Left lung (tissue), 10 donors: Measurements from ENCODE around the gene INSYN2B. TPM values are rescaled to one million over a fixed set of nuclear protein-coding genes. Genes with fewer than 3 reads are reported as not detected.
A peak's percentile ranks its signal among the peaks of the same experiment; 100 is the strongest.

Experiments used
- ATAC-seq: fragments of 200-7000 bp; cut with Tn5 transposase; one replicate; pipeline ENCODE4 v1.9.1; 2020; ENCODE audit warnings: moderate library complexity
- DNase-seq, 4 donors: peaks; one replicate each; pipeline ENCODE4 v3.0.0-alpha.2; 2013 to 2020
- H3K27ac ChIP-seq, 2 donors: fragments of 200-600 bp; sonication (generic) in 1 of 2; one replicate each; pipeline versions ENCODE4 v1.5.0 to v1.8.0; 2020 to 2021
- H3K27me3 ChIP-seq, 2 donors: fragments of 200-600 bp; sonication (generic) in 1 of 2; one replicate each; pipeline versions ENCODE4 v1.5.0 to v1.8.0; 2020 to 2021
- H3K36me3 ChIP-seq, 2 donors: fragments of 200-600 bp; sonication (generic) in 1 of 2; one replicate each; pipeline versions ENCODE4 v1.5.0 to v1.8.0; 2020 to 2021
- H3K4me1 ChIP-seq, 2 donors: fragments of 200-600 bp; one replicate each; pipeline ENCODE4 v1.8.0; 2021
- H3K4me3 ChIP-seq, 2 donors: fragments of 200-600 bp; sonication (generic) in 1 of 2; one replicate each; pipeline versions ENCODE4 v1.5.0 to v1.8.0; 2020 to 2021; ENCODE audit warnings: mild to moderate bottlenecking in 1 of 2
- H3K9me3 ChIP-seq, 2 donors: fragments of 200-600 bp; sonication (generic) in 1 of 2; one replicate each; pipeline versions ENCODE4 v1.5.0 to v1.8.0; 2020 to 2021
- CTCF ChIP-seq, 2 donors: fragments of 200-600 bp; sonication (generic) in 1 of 2; IDR thresholded peaks; one replicate each; pipeline versions ENCODE4 v1.5.0 to v1.8.0; 2021; ENCODE audit warnings: antibody characterized with exemption in 2 of 2
- intact Hi-C, 2 donors: fragments of 100-400 bp; cut with DNase I; formaldehyde crosslinking; loops; one replicate each; pipeline versions ENCODE4 v1.11.2 to v1.14.2; 2022
- microRNA-seq, 2 donors: library from miRNA; unstranded; fragments of <30 nt; microRNA quantifications; one replicate each; pipeline ENCODE4, GENCODE V29; 2019
- polyA plus RNA-seq, 6 donors: library from polyadenylated mRNA; unstranded; fragments of 120-200 nt; gene quantifications; one replicate each; pipeline ENCODE4 v1.2.1, GENCODE V29; 2013; ENCODE audit not compliant: insufficient read length in 6 of 6
- total RNA-seq, 2 donors: library from RNA; stranded (reverse); fragmentation: NEBNext Ultra II Directional; extraction: Animal tissue kit (Norgen Biotek cat#: 25700); gene quantifications; one replicate each; pipeline ENCODE4 v1.2.1, GENCODE V29; 2021
- donor health status: DM: no; HTN: yes; CAD: no.
- donor health status: DM: no; HTN: no; CAD: no.

INSYN2B gene
- total and polyA plus RNA-seq, 8 donors = 0.10 to 7.0 (median 4.2) TPM

- Histone ChIP-seq H3K4me1 (peaks cover 0 to under 1% of the 10 kb centered on the region in 2 donors), H3K27ac (no peak overlapping the region), H3K27me3 (no peaks in the 10 kb centered on the region), H3K9me3 (no peaks in the 10 kb centered on the region), H3K36me3 (no peaks in the 10 kb centered on the region), H3K4me3 (no peak overlapping the region)
- intact Hi-C loops = no loop called here
- ATAC-seq (no peak), DNase-seq (no peak)
- no peak for TF ChIP-seq CTCF (IDR thresholded peaks at IDR 0.05)
Measured at GRCh38 chr5:169826618-169827017, 153.7 kb downstream of the INSYN2B start.

GRCh38 chr5:169817031-169817430 is 163.3 kb downstream of the INSYN2B start:
- H3K9me3 ChIP-seq = no peaks in the 10 kb centered on the region
- peaks cover 0 to 36% of the 10 kb centered on the region in 2 donors for H3K36me3 ChIP-seq
- intact Hi-C loops = no loop called here
- H3K27ac ChIP-seq = no peak overlapping the region
- H3K4me1 ChIP-seq = no peaks in the 10 kb centered on the region
- DNase-seq (peak in 1 of 4 donors; percentile 18), ATAC-seq (no peak)
- H3K27me3 ChIP-seq = no peaks in the 10 kb centered on the region
- H3K4me3 ChIP-seq = no peak overlapping the region
- no peak for TF ChIP-seq CTCF (IDR thresholded peaks at IDR 0.05)

GRCh38 chr5:169814522-169814921 is 165.8 kb downstream of the INSYN2B start:
- H3K27me3 ChIP-seq = no peaks in the 10 kb centered on the region
- H3K36me3 ChIP-seq = peaks cover 0 to 34% of the 10 kb centered on the region in 2 donors
- no peaks in the 10 kb centered on the region for H3K4me1 ChIP-seq
- no peak overlapping the region for H3K4me3 ChIP-seq
- no peak overlapping the region for H3K27ac ChIP-seq
- TF ChIP-seq CTCF (IDR thresholded peaks at IDR 0.05) = no peak
- no peaks in the 10 kb centered on the region for H3K9me3 ChIP-seq
- ATAC-seq = no peak
- DNase-seq = no peak
- intact Hi-C loops = no loop called here

Small RNA genes within 50 kb of the gene (microRNA-seq; reads per million reads assigned to microRNA genes)
- 0 reads per million in 2 donors for gene MIR378E

Other genes starting within 250 kb of the INSYN2B start
- gene FOXI1, start 125.4 kb upstream of the INSYN2B start, total RNA-seq = not detected
- gene FOXI1, start 125.4 kb upstream of the INSYN2B start, polyA plus RNA-seq = under 1 TPM in 2 of 6 donors, not detected in 4; 0.07 to 0.09 TPM